H54 (cell line): ENCODE measurements around the gene ARHGEF10L.
A peak's percentile ranks its signal among the peaks of the same experiment; 100 is the strongest.

Experiments
- DNase-seq: peaks from one replicate; pipeline ENCODE4 v3.0.0; 2011; ENCODE audit warnings: low spot score, mixed read lengths; ENCODE audit not compliant: insufficient read length
- FAIRE-seq: peaks from 3 replicates; lab custom pipeline; 2011; peaks lifted over from hg19 to GRCh38; lab: Jason Lieb, UNC
- POLR2A ChIP-seq: IDR thresholded peaks from 2 replicates; pipeline ENCODE4 v1.6.1; 2011; ENCODE audit warnings: low read depth, mild to moderate bottlenecking, low read length

The ARHGEF10L gene

GRCh38 chr1:17632541-17633184, 93.2 kb downstream of the ARHGEF10L start:
- peak; percentile 82 for FAIRE-seq
- TF ChIP-seq POLR2A = no peak

GRCh38 chr1:17633654-17634053, 94.2 kb downstream of the ARHGEF10L start:
- peak; percentile 75 for FAIRE-seq
- no peak for TF ChIP-seq POLR2A
- DNase-seq = peak; percentile 86

More at GRCh38 chr1:17632541-17633184, 93.2 kb downstream of the ARHGEF10L start:
- DNase-seq = peak; percentile 77

- TF ChIP-seq POLR2A = no peak
- FAIRE-seq = no peak
- no peak for DNase-seq
Measured at GRCh38 chr1:17635276-17635675, 95.8 kb downstream of the ARHGEF10L start.

GRCh38 chr1:17635811-17636210, 96.3 kb downstream of the ARHGEF10L start:
- no peak for DNase-seq
- no peak for TF ChIP-seq POLR2A
- no peak for FAIRE-seq

- no peak for TF ChIP-seq POLR2A
- FAIRE-seq = no peak
Measured at GRCh38 chr1:17636612-17637011, 97.1 kb downstream of the ARHGEF10L start.

GRCh38 chr1:17637055-17637454, 97.6 kb downstream of the ARHGEF10L start:
- FAIRE-seq (no peak), DNase-seq (no peak)
- TF ChIP-seq POLR2A = no peak

More at GRCh38 chr1:17636612-17637011, 97.1 kb downstream of the ARHGEF10L start:
- DNase-seq = no peak

GRCh38 chr1:17639703-17640340, 100.3 kb downstream of the ARHGEF10L start:
- no peak for TF ChIP-seq POLR2A
- no peak for FAIRE-seq

GRCh38 chr1:17640393-17640792, 100.9 kb downstream of the ARHGEF10L start:
- DNase-seq (no peak), FAIRE-seq (no peak)

More at GRCh38 chr1:17639703-17640340, 100.3 kb downstream of the ARHGEF10L start:
- no peak for DNase-seq

GRCh38 chr1:17640975-17641374, 101.5 kb downstream of the ARHGEF10L start:
- FAIRE-seq (no peak), DNase-seq (no peak)
- no peak for TF ChIP-seq POLR2A

More at GRCh38 chr1:17640393-17640792, 100.9 kb downstream of the ARHGEF10L start:
- TF ChIP-seq POLR2A = no peak

GRCh38 chr1:17642169-17642568, 102.7 kb downstream of the ARHGEF10L start:
- DNase-seq (no peak), FAIRE-seq (no peak)
- TF ChIP-seq POLR2A = no peak

GRCh38 chr1:17642943-17643342, 103.4 kb downstream of the ARHGEF10L start:
- FAIRE-seq (no peak), DNase-seq (no peak)
- TF ChIP-seq POLR2A = no peak

GRCh38 chr1:17643861-17644703, 104.6 kb downstream of the ARHGEF10L start:
- DNase-seq (no peak), FAIRE-seq (no peak)
- TF ChIP-seq POLR2A = no peak

- DNase-seq (no peak), FAIRE-seq (no peak)
- TF ChIP-seq POLR2A = no peak
Measured at GRCh38 chr1:17645068-17645911, 105.8 kb downstream of the ARHGEF10L start.
